CD4-positive, alpha-beta T cell treated with Interleukin-10 for 1 hour (primary cell): ENCODE results near the gene VTI1B.
"Not testable (repeated sequence)": the region's sequence is repeated elsewhere in the genome, so short reads cannot be mapped to it uniquely, and the experiment has no call there.

Experiments
- DNase-seq: peaks from one replicate; pipeline ENCODE4 v3.0.0-alpha.2; 2020

The VTI1B gene

GRCh38 chr14:67674480-67675218 lies at the start of gene VTI1B:
TSS of gene VTI1B (minus strand) at chr14:67674632. CDS start at chr14:67674489, 143 bp downstream.
- peak; percentile 80 for DNase-seq

- DNase-seq: no peak
Measured at GRCh38 chr14:67722293-67722692, 47.9 kb upstream of the VTI1B start.

GRCh38 chr14:67721875-67722274 lies 47.4 kb upstream of the VTI1B start:
- no peak for DNase-seq

GRCh38 chr14:67719866-67720265 lies 45.4 kb upstream of the VTI1B start:
- no peak for DNase-seq

- DNase-seq: not testable (repeated sequence)
Measured at GRCh38 chr14:67719385-67719784, 45.0 kb upstream of the VTI1B start.

- DNase-seq: no peak
Measured at GRCh38 chr14:67718265-67718664, 43.8 kb upstream of the VTI1B start.

GRCh38 chr14:67717048-67717447 lies 42.6 kb upstream of the VTI1B start:
- no peak for DNase-seq

- no peak for DNase-seq
Measured at GRCh38 chr14:67710209-67710608, 35.8 kb upstream of the VTI1B start.

GRCh38 chr14:67709796-67710195 lies 35.4 kb upstream of the VTI1B start:
- DNase-seq: not testable (repeated sequence)

- not testable (repeated sequence) for DNase-seq
Measured at GRCh38 chr14:67709346-67709745, 34.9 kb upstream of the VTI1B start.

- DNase-seq: no peak
Measured at GRCh38 chr14:67705211-67705610, 30.8 kb upstream of the VTI1B start.

- DNase-seq: peak; percentile 70
Measured at GRCh38 chr14:67704484-67705089, 30.2 kb upstream of the VTI1B start.

- DNase-seq: no peak
Measured at GRCh38 chr14:67703997-67704396, 29.6 kb upstream of the VTI1B start.

GRCh38 chr14:67701492-67701891 lies 27.1 kb upstream of the VTI1B start, which contains the start of gene RDH12:
TSS of gene RDH12 (plus strand) at chr14:67701886. CDS start at chr14:67722643, 20,757 bp downstream.
- DNase-seq: not testable (repeated sequence)

GRCh38 chr14:67698179-67698578 lies 23.7 kb upstream of the VTI1B start:
- no peak for DNase-seq

GRCh38 chr14:67697006-67697405 lies 22.6 kb upstream of the VTI1B start:
- no peak for DNase-seq

- DNase-seq: peak; percentile 89
Measured at GRCh38 chr14:67695394-67695949, 21.0 kb upstream of the VTI1B start, which contains the start of gene RDH11. TSS of gene RDH11 (minus strand) at chr14:67695764. CDS start at chr14:67695703, 61 bp downstream.

GRCh38 chr14:67694791-67695393 lies 20.5 kb upstream of the VTI1B start:
- peak; percentile 74 for DNase-seq

- DNase-seq: no peak
Measured at GRCh38 chr14:67690011-67690410, 15.6 kb upstream of the VTI1B start.

- no peak for DNase-seq
Measured at GRCh38 chr14:67683842-67684241, 9.4 kb upstream of the VTI1B start.

GRCh38 chr14:67680941-67681340 lies 6.5 kb upstream of the VTI1B start:
- DNase-seq: peak; percentile 15

- no peak for DNase-seq
Measured at GRCh38 chr14:67680121-67680602, 5.7 kb upstream of the VTI1B start.

- DNase-seq: no peak
Measured at GRCh38 chr14:67679006-67679405, 4.6 kb upstream of the VTI1B start.
